Suprapubic skin (tissue), 4 donors: ENCODE measurements around the gene DNM3. TPM values are rescaled to one million over a fixed set of nuclear protein-coding genes. Genes with fewer than 3 reads are reported as not detected.

Source experiments
- DNase-seq, 2 donors: peaks; one replicate each; pipeline ENCODE4 v3.0.0-alpha.2; 2019; ENCODE audit warnings: low spot score in 2 of 2
- H3K27ac ChIP-seq: fragments of 200-600 bp; sonication (generic); one replicate; pipeline ENCODE4 v1.5.1; 2019
- H3K27me3 ChIP-seq: fragments of 200-600 bp; sonication (generic); one replicate; pipeline ENCODE4 v1.5.1; 2019
- H3K36me3 ChIP-seq: fragments of 200-600 bp; sonication (generic); one replicate; pipeline ENCODE4 v1.5.1; 2019
- H3K4me1 ChIP-seq: fragments of 200-600 bp; sonication (generic); one replicate; pipeline ENCODE4 v1.5.1; 2019
- H3K4me3 ChIP-seq: fragments of 200-600 bp; sonication (generic); one replicate; pipeline ENCODE4 v1.5.1; 2019; ENCODE audit warnings: mild to moderate bottlenecking
- H3K9me3 ChIP-seq: fragments of 200-600 bp; sonication (generic); one replicate; pipeline ENCODE4 v1.5.1; 2019
- EP300 ChIP-seq: sonication (generic); formaldehyde crosslinking; IDR thresholded peaks from one replicate; pipeline ENCODE4 v1.6.1; 2017; ENCODE audit warnings: antibody characterized with exemption
- POLR2A ChIP-seq, 2 donors: fragments of 450-650 bp; IDR thresholded peaks; one replicate each; pipeline ENCODE4 v1.6.1; 2017; ENCODE audit warnings: antibody characterized with exemption in 2 of 2, mild to moderate bottlenecking in 2 of 2, moderate library complexity in 2 of 2
- POLR2AphosphoS5 ChIP-seq, 3 donors: sonication (generic); formaldehyde crosslinking; IDR thresholded peaks; one replicate each; pipeline ENCODE4 v1.6.1; 2017; ENCODE audit warnings: antibody characterized with exemption in 3 of 3
- WGBS: methylation state at CpG from one replicate; pipeline ENCODE4 v1.1.5; 2018; 5-methylcytosine and 5-hydroxymethylcytosine counted together
- total RNA-seq, 4 donors: library from RNA; depleted of rRNA; stranded (reverse); fragments of >200 nt; gene quantifications; one replicate each; pipeline ENCODE4 v1.1.0, GENCODE V29; 2016
- TF ChIP-seq, protein P1 (sequence below), 2 donors: fragments of 200-600 bp in 1 of 2; fragments of 450-650 bp in 1 of 2; sonication (generic) in 1 of 2; IDR thresholded peaks; one replicate each; pipeline ENCODE4 v1.5.1; 2016 to 2019; ENCODE audit warnings: antibody characterized with exemption in 2 of 2, mild to moderate bottlenecking in 1 of 2, moderate library complexity in 1 of 2

The DNM3 gene
- total RNA-seq, 4 donors from 2014 or later, result 1.6 to 11.7 (median 3.7) TPM

DNA sequence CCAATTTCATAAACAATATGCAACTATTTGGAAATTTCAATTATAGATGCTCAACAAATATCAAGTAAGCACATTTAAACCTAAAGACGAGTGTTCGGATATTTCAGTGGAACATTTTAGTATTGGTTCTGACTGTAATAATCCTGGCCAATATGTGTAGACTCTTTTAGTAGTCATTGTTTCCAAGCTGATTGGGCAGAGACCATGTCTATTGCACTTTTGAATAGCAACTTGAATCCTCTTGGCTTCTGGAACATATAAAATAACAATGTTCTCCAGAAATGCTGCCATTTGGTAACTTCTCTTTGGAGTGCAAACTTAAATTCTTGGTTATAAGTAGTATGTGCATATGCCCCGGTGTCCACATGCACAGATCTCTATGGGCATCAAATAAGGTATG lies 373.7 kb downstream of the DNM3 start:
- TF ChIP-seq, protein P1, sequence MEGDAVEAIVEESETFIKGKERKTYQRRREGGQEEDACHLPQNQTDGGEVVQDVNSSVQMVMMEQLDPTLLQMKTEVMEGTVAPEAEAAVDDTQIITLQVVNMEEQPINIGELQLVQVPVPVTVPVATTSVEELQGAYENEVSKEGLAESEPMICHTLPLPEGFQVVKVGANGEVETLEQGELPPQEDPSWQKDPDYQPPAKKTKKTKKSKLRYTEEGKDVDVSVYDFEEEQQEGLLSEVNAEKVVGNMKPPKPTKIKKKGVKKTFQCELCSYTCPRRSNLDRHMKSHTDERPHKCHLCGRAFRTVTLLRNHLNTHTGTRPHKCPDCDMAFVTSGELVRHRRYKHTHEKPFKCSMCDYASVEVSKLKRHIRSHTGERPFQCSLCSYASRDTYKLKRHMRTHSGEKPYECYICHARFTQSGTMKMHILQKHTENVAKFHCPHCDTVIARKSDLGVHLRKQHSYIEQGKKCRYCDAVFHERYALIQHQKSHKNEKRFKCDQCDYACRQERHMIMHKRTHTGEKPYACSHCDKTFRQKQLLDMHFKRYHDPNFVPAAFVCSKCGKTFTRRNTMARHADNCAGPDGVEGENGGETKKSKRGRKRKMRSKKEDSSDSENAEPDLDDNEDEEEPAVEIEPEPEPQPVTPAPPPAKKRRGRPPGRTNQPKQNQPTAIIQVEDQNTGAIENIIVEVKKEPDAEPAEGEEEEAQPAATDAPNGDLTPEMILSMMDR (IDR thresholded peaks at IDR 0.05), result no peak
- TF ChIP-seq POLR2A (IDR thresholded peaks at IDR 0.05) (no peak), POLR2AphosphoS5 (IDR thresholded peaks at IDR 0.05) (no peak), EP300 (no peak)
- DNase-seq, result no peak
- Histone ChIP-seq H3K27ac (no peak overlapping the region), H3K36me3 (no peaks in the 10 kb centered on the region), H3K4me3 (no peak overlapping the region), H3K27me3 (no peaks in the 10 kb centered on the region), H3K4me1 (no peaks in the 10 kb centered on the region), H3K9me3 (no peaks in the 10 kb centered on the region)
- 99% methylated on average over 3 of the region's 3 CpGs for WGBS

DNA sequence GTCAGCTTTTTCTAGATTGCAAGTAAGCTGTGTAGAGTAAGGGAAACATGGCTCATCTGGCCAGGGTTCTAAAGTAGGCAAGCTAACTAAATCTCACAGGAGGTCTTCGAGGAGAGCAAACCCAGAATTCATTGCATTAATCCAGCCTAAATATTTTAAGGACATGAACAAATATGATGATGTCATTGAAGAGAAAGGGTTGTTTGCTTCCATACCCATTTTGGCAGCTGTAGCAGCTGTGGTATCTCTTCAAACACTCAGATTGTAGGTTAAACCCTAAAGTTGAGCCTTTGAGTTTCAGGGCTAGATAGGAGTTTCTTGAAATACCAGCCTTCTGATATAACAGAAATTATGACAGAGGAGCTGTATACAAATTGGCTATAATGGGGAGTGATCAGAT lies 378.7 kb downstream of the DNM3 start:
- no peak overlapping the region for H3K4me3 ChIP-seq
- TF ChIP-seq, protein P1 (IDR thresholded peaks at IDR 0.05), result no peak
- TF ChIP-seq POLR2AphosphoS5 (IDR thresholded peaks at IDR 0.05), result no peak
- TF ChIP-seq EP300, result no peak
- no peaks in the 10 kb centered on the region for H3K36me3 ChIP-seq
- H3K4me1 ChIP-seq, result no peaks in the 10 kb centered on the region
- no peaks in the 10 kb centered on the region for H3K9me3 ChIP-seq
- H3K27ac ChIP-seq, result no peak overlapping the region
- WGBS, result 74% methylated on average over 1 of the region's 1 CpG
- no peaks in the 10 kb centered on the region for H3K27me3 ChIP-seq
- no peak for DNase-seq

DNA sequence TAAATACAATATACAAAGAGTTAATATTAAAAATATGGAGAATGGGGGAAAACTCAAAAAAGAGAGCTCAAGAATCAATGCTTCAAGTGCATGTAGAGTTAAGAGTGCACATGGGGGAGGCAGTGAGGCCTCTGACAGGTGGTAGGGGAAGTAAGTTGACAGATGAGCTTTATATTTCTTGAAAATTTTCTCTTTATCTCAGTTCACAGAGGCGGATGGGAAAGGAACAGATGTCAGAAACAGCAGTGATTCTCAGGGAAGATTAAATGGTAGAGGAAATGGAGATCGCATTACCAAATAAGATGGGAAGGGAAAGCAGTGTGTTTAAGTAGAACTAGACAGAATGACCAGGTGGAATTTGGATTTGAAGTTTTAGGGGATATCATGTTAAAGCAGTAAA lies 379.1 kb downstream of the DNM3 start:
- 77% methylated on average over 2 of the region's 2 CpGs for WGBS
- TF ChIP-seq EP300, result no peak
- TF ChIP-seq, protein P1 (IDR thresholded peaks at IDR 0.05), result no peak
- TF ChIP-seq POLR2AphosphoS5 (IDR thresholded peaks at IDR 0.05), result no peak
- TF ChIP-seq POLR2A (IDR thresholded peaks at IDR 0.05), result no peak

DNA sequence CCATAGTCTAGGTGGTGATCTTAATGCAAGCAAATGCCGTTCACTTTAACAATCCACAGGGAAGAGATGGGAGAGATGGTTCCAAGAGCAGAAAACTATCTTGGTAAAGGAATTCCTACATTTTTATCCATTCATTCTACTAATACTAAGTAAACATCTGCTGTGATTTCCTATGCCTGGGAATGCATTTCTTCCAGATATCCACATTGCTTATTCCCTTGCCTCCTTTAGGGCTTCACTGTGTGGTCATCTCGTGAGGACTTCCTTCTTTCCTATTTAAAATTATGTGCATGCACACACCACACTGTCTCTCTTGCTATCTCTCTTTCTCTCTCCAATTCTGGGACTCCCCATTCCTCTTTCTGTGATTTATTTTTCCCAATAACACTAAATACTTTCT lies 380.1 kb downstream of the DNM3 start:
- TF ChIP-seq EP300 (no peak), POLR2AphosphoS5 (IDR thresholded peaks at IDR 0.05) (no peak), POLR2A (IDR thresholded peaks at IDR 0.05) (no peak)
- TF ChIP-seq, protein P1 (IDR thresholded peaks at IDR 0.05), result no peak
- Histone ChIP-seq H3K36me3 (no peaks in the 10 kb centered on the region), H3K27ac (no peak overlapping the region), H3K4me1 (no peaks in the 10 kb centered on the region), H3K27me3 (no peaks in the 10 kb centered on the region), H3K9me3 (no peaks in the 10 kb centered on the region), H3K4me3 (no peak overlapping the region)
- 94% methylated on average over 2 of the region's 2 CpGs for WGBS
- DNase-seq, result no peak

More for the DNA sequence above, 379.1 kb downstream of the DNM3 start:
- no peak for DNase-seq
- Histone ChIP-seq H3K27me3 (no peaks in the 10 kb centered on the region), H3K9me3 (no peaks in the 10 kb centered on the region), H3K36me3 (no peaks in the 10 kb centered on the region), H3K27ac (no peak overlapping the region), H3K4me3 (no peak overlapping the region), H3K4me1 (no peaks in the 10 kb centered on the region)

DNA sequence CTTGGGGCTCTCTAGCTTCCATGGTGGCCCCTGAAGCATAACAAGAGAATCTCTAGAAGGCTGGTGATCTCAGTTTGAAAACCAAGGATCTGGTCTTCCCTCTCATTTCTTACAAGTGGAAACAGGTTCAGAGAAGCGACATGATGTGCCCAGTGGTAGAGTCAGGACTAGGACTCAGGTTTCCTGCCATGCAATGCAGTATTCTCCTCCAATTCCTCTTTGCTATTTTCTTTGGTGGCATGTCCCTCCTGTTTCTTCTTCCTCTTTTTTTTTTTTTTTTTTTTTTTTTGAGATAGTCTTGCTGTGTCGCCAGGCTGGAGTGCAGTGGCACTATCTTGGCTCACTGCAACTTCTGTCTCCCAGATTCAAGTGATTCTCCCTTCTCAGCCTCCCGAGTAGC lies 383.6 kb downstream of the DNM3 start:
- no peaks in the 10 kb centered on the region for H3K27me3 ChIP-seq
- H3K4me3 ChIP-seq, result no peak overlapping the region
- TF ChIP-seq POLR2A (IDR thresholded peaks at IDR 0.05), result no peak
- TF ChIP-seq, protein P1 (IDR thresholded peaks at IDR 0.05), result no peak
- no peak for TF ChIP-seq EP300
- TF ChIP-seq POLR2AphosphoS5 (IDR thresholded peaks at IDR 0.05), result no peak
- no peaks in the 10 kb centered on the region for H3K9me3 ChIP-seq
- no peaks in the 10 kb centered on the region for H3K4me1 ChIP-seq
- H3K27ac ChIP-seq, result no peak overlapping the region
- WGBS, result 86% methylated on average over 3 of the region's 3 CpGs
- DNase-seq, result no peak
- H3K36me3 ChIP-seq, result no peaks in the 10 kb centered on the region
